Measurements from ENCODE around the gene RWDD4.

RWDD4 gene

DNA sequence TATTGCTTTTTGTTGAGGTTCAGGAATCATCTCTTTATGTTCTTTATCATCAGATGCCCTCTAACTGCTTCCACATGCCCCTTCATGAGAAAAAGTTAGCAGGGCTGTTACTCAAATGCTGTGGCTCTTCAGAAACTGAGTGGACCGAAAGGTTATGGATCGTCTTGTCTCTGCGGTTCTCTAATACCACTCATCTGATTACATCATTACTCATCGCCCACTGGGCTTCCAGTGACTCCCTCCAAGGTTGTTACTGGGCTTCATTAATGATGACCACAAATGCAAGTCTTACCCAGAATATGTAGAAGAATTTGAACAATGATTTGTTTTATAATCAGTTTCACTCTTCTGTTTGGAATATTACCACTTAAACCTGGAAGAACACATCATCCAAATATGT is 67.7 kb downstream of the RWDD4 start:
- H3K9me3 ChIP-seq (ENCODE audit: severe bottlenecking): no peaks in the 10 kb centered on the region
- TF ChIP-seq, protein P1, sequence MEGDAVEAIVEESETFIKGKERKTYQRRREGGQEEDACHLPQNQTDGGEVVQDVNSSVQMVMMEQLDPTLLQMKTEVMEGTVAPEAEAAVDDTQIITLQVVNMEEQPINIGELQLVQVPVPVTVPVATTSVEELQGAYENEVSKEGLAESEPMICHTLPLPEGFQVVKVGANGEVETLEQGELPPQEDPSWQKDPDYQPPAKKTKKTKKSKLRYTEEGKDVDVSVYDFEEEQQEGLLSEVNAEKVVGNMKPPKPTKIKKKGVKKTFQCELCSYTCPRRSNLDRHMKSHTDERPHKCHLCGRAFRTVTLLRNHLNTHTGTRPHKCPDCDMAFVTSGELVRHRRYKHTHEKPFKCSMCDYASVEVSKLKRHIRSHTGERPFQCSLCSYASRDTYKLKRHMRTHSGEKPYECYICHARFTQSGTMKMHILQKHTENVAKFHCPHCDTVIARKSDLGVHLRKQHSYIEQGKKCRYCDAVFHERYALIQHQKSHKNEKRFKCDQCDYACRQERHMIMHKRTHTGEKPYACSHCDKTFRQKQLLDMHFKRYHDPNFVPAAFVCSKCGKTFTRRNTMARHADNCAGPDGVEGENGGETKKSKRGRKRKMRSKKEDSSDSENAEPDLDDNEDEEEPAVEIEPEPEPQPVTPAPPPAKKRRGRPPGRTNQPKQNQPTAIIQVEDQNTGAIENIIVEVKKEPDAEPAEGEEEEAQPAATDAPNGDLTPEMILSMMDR (IDR thresholded peaks at IDR 0.05; ENCODE audit: poor library complexity, severe bottlenecking): no peak
- DNase-seq (ENCODE audit: low spot score) (no peak), ATAC-seq (ENCODE audit: low read depth) (no peak)
- H3K27ac ChIP-seq (ENCODE audit: poor library complexity, severe bottlenecking): no peak overlapping the region
- H3K4me3 ChIP-seq (ENCODE audit: severe bottlenecking): no peak overlapping the region
- H3K36me3 ChIP-seq (ENCODE audit: low read depth): no peaks in the 10 kb centered on the region
- no peaks in the 10 kb centered on the region for H3K4me1 ChIP-seq (ENCODE audit: insufficient read depth, poor library complexity, severe bottlenecking)
- H3K27me3 ChIP-seq (ENCODE audit: insufficient read depth, poor library complexity, severe bottlenecking): no peaks in the 10 kb centered on the region
